GM12873 (cell line): Measurements from ENCODE around the gene OPCML.

Source experiments
- CTCF ChIP-seq: IDR thresholded peaks from 2 replicates; pipeline ENCODE4 v1.5.1; 2012; ENCODE audit warnings: low read depth, mild to moderate bottlenecking, moderate library complexity, low read length, control low read depth; ENCODE audit not compliant: insufficient read depth; ENCODE audit errors: missing control alignments

The OPCML gene

GRCh38 chr11:133362916-133363315, 169.4 kb downstream of the OPCML start:
- TF ChIP-seq CTCF: no peak

GRCh38 chr11:133362156-133362555, 170.1 kb downstream of the OPCML start:
- no peak for TF ChIP-seq CTCF

- TF ChIP-seq CTCF: no peak
These were observed 170.7 kb downstream of the OPCML start for GRCh38 chr11:133361689-133361994.

- TF ChIP-seq CTCF: no peak
These were observed 171.2 kb downstream of the OPCML start for GRCh38 chr11:133360860-133361688.

GRCh38 chr11:133355095-133355494, 177.2 kb downstream of the OPCML start:
- no peak for TF ChIP-seq CTCF

GRCh38 chr11:133354069-133354468, 178.2 kb downstream of the OPCML start:
- TF ChIP-seq CTCF: no peak

GRCh38 chr11:133350045-133350444, 182.3 kb downstream of the OPCML start:
- no peak for TF ChIP-seq CTCF
